Right cardiac atrium (tissue), 5 donors: ENCODE results near the gene SEMA3E. TPM values are rescaled to one million over a fixed set of nuclear protein-coding genes. Genes with fewer than 3 reads are reported as not detected.

Experiments used
- ATAC-seq, 2 donors: fragments of 200-7000 bp; cut with Tn5 transposase; one replicate each; pipeline versions ENCODE4 v1.8.0 to v1.9.1; 2020; ENCODE audit warnings: moderate library complexity in 2 of 2, mild to moderate bottlenecking in 1 of 2
- DNase-seq, 3 donors: peaks; one replicate each; pipeline ENCODE4 v3.0.0-alpha.2; 2020
- H3K27ac ChIP-seq: one replicate; pipeline ENCODE4 v1.5.1; 2013; ENCODE audit warnings: mild to moderate bottlenecking, low read length, control low read depth, moderate library complexity
- H3K27me3 ChIP-seq: one replicate; pipeline ENCODE4 v1.6.1; 2013; ENCODE audit not compliant: control insufficient read depth, insufficient read depth
- H3K4me1 ChIP-seq: one replicate; pipeline ENCODE4 v1.6.1; 2013; ENCODE audit warnings: low read length; ENCODE audit not compliant: control insufficient read depth, insufficient read depth
- H3K4me3 ChIP-seq: one replicate; pipeline ENCODE4 v1.5.1; 2013; ENCODE audit warnings: low read length, control low read depth
- H3K9me3 ChIP-seq: one replicate; pipeline ENCODE4 v1.6.1; 2013; ENCODE audit warnings: low read length; ENCODE audit not compliant: control insufficient read depth
- WGBS: extraction: QIAGEN DNeasy Blood & Tissue Kit; methylation state at CpG from one replicate; pipeline ENCODE4 v1.1.7; 2013; 5-methylcytosine and 5-hydroxymethylcytosine counted together
- intact Hi-C, 4 donors: fragments of 100-400 bp; cut with DNase I; formaldehyde crosslinking; loops; one replicate each; pipeline versions ENCODE4 v1.11.0 to v1.14.0; 2022 to 2023
- polyA plus RNA-seq: library from polyadenylated mRNA; stranded (reverse); fragments of 200-250 nt; gene quantifications from one replicate; pipeline ENCODE4 v1.2.3, GENCODE V29; 2013
- total RNA-seq, 4 donors: library from RNA; stranded (reverse); fragmentation: NEBNext Ultra II Directional; extraction: Animal tissue kit (Norgen Biotek cat#: 25700); gene quantifications; one replicate each; pipeline ENCODE4 v1.2.1, GENCODE V29; 2021
- donor health status: healthy with polysubstance abuse.
- donor health status: DM: no; HTN: yes; CAD: no.
- donor health status: DM: no; HTN: no; CAD: no.
- donor health status: DM: no; HTN: yes; CAD: no; lungs with severe emphysema.
- donor health status: DM: yes; HTN: yes; CAD: no.

Gene SEMA3E
- total and polyA plus RNA-seq, 5 donors = 0.02 to 1.4 (median 0.23) TPM

GRCh38 chr7:83486536-83486935 lies 162.4 kb downstream of the SEMA3E start:
- no peak overlapping the region for H3K4me3 ChIP-seq
- 71% methylated on average over 2 of the region's 2 CpGs for WGBS
- no peak overlapping the region for H3K27ac ChIP-seq
- no peaks in the 10 kb centered on the region for H3K4me1 ChIP-seq
- DNase-seq = no peak
- H3K9me3 ChIP-seq = no peaks in the 10 kb centered on the region
- no peaks in the 10 kb centered on the region for H3K27me3 ChIP-seq
- intact Hi-C loops = no loop called here
- ATAC-seq = no peak

DNA sequence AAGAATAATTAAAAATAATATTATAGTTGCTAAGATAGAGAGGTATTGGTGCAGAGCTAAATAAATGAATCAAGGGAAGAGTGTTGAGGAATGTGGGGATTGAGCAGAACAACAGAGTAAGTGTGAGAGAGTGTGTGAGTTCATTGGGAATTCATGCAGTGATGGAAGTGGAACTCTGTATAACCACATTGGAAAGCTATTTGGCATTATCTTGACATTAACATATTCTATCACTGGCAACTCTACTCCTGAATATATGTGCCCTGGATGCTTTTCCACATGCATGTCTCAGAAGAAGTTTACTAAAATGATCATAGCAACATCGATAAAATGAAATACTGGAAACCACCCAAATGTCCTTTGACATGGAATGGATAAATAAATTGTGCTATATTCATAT lies 164.1 kb downstream of the SEMA3E start:
- ATAC-seq = no peak
- 75% methylated on average over 1 of the region's 1 CpG for WGBS
- intact Hi-C loops = no loop called here
- Histone ChIP-seq H3K27ac (no peak overlapping the region), H3K4me1 (no peaks in the 10 kb centered on the region), H3K27me3 (no peaks in the 10 kb centered on the region), H3K9me3 (no peaks in the 10 kb centered on the region), H3K4me3 (no peak overlapping the region)
- no peak for DNase-seq

DNA sequence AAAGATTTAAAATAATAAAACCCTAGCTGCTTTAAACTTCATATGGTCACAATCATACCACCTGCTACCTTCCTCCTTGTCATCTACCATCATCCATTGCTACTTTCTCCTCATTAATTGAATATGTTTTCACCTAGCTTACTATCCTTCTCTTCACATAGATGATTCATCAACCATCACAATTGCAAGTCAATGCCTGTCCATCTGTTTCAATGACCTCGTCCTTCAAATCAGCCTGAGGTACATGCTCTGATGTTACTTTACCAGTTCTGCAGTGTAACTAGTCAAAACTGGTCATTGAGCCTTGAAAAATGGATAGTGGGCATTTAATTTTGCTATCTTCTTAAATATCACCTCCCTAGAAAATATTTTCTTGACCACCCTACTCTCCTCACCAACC lies 164.7 kb downstream of the SEMA3E start:
- ATAC-seq = no peak
- Histone ChIP-seq H3K4me1 (no peaks in the 10 kb centered on the region), H3K27me3 (no peaks in the 10 kb centered on the region), H3K27ac (no peak overlapping the region), H3K4me3 (no peak overlapping the region), H3K9me3 (no peaks in the 10 kb centered on the region)
- 75% methylated on average over 1 of the region's 1 CpG for WGBS
- intact Hi-C loops = no loop called here
- DNase-seq = no peak

DNA sequence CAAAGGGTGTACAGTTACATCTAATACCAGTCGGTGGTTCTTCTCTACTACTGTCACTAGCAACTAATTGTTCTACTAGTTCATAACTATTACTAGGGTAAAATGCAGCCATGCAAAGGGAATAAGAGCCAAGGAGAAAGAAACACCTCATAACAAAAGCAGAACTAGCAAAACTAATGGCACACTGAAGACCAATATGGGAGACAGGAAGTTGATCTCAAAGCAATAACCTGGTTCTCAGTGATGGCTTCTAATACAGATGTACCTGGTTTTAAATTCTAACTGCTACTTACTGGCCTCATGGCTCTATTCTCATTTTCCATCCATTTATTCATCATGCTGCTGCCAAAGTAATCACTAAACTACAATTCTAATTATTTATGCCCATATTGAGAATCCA lies 170.3 kb downstream of the SEMA3E start:
- intact Hi-C loops = no loop called here
- H3K27me3 ChIP-seq = no peaks in the 10 kb centered on the region
- no peaks in the 10 kb centered on the region for H3K9me3 ChIP-seq
- no peak overlapping the region for H3K27ac ChIP-seq
- H3K4me1 ChIP-seq = no peaks in the 10 kb centered on the region
- H3K4me3 ChIP-seq = no peak overlapping the region
- 71% methylated on average over 1 of the region's 1 CpG for WGBS
- DNase-seq (no peak), ATAC-seq (no peak)

DNA sequence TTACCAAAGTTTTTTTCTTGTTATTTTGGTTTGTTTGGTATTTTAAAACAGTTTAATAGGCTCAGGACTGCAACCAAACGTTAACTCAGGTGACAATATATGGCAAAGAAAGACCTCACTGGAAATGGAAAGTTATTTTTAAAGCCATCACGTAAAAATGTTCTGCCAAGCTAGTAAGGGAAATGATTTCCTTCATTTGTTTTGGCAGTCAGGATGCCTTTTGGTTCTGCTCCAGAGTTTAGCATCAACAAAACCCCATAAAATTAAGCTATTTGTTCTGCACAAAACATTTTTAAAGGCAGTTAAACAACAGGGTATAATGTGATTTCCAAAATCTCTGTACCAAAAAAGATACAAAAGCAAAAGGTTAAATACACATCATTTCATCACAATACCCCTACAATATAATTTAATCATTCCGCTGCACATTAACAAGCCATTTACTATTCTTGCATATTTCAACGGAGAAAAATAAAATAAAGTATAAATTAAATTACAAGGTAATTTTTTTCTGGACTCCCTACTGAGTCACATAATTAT lies 172.4 kb downstream of the SEMA3E start:
- WGBS = 49% methylated on average over 4 of the region's 4 CpGs
- ATAC-seq (no peak), DNase-seq (no peak)
- intact Hi-C loops = no loop called here
- Histone ChIP-seq H3K27ac (no peak overlapping the region), H3K9me3 (no peaks in the 10 kb centered on the region), H3K4me3 (no peak overlapping the region), H3K27me3 (no peaks in the 10 kb centered on the region), H3K4me1 (no peaks in the 10 kb centered on the region)

DNA sequence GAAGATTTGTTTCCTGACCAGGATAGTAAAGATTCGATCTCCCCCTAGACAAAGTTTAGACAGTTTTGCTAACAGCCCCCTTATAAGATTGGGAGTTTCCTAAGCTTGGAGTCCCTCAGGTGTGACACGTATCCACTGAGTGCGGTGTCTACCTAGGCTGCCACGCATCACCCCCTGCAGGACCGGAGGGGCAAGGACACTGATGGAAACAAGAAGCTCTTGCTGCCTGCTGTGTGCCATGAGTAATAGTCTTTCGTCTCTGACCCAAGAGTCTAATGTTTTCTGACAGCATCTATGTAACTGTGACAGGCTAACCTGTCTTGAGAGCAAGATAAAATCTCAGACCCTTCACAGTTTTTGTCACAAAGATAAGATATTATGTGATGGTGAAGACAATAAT lies 173.5 kb downstream of the SEMA3E start:
- Histone ChIP-seq H3K27me3 (no peaks in the 10 kb centered on the region), H3K27ac (no peak overlapping the region), H3K9me3 (no peaks in the 10 kb centered on the region), H3K4me1 (no peaks in the 10 kb centered on the region), H3K4me3 (no peak overlapping the region)
- intact Hi-C loops = no loop called here
- no peak for DNase-seq
- 59% methylated on average over 6 of the region's 6 CpGs for WGBS
- ATAC-seq = no peak

GRCh38 chr7:83472376-83472775 lies 176.6 kb downstream of the SEMA3E start:
- Histone ChIP-seq H3K4me1 (no peaks in the 10 kb centered on the region), H3K27me3 (no peaks in the 10 kb centered on the region), H3K4me3 (no peak overlapping the region), H3K27ac (no peak overlapping the region), H3K9me3 (no peaks in the 10 kb centered on the region)
- intact Hi-C loops = no loop called here
- DNase-seq = no peak
- ATAC-seq = no peak
- WGBS = 85% methylated on average over 2 of the region's 2 CpGs

DNA sequence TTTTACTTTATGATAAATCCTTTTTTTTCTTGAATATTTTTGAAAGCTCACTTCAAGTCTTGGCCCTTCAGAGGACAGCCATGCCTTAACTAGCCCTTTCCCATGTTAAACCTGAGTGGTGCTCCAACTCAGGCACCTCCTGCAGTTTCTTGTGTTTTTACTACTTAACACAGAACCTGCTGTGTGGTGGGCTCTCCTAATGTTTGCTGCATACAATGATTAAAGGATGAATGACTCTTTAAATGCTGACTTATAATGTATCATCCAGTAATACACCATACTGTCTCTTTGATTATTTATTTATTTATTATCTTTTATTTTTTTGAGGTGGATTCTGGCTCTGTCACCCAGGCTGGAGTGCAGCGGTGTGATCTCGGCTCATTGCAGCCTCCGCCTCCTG lies 179.4 kb downstream of the SEMA3E start:
- no peak overlapping the region for H3K27ac ChIP-seq
- intact Hi-C loops = no loop called here
- no peaks in the 10 kb centered on the region for H3K4me1 ChIP-seq
- no peaks in the 10 kb centered on the region for H3K27me3 ChIP-seq
- H3K9me3 ChIP-seq = no peaks in the 10 kb centered on the region
- no peak overlapping the region for H3K4me3 ChIP-seq
- DNase-seq (no peak), ATAC-seq (no peak)
- WGBS = 96% methylated on average over 3 of the region's 3 CpGs

- no peaks in the 10 kb centered on the region for H3K4me1 ChIP-seq
- H3K27ac ChIP-seq = no peak overlapping the region
- WGBS = 34% methylated on average over 2 of the region's 2 CpGs
- DNase-seq (no peak), ATAC-seq (no peak)
- H3K27me3 ChIP-seq = no peaks in the 10 kb centered on the region
- intact Hi-C loops = no loop called here
- no peak overlapping the region for H3K4me3 ChIP-seq
- H3K9me3 ChIP-seq = no peaks in the 10 kb centered on the region
These were observed 179.9 kb downstream of the SEMA3E start for GRCh38 chr7:83469076-83469475.

- Histone ChIP-seq H3K4me1 (no peaks in the 10 kb centered on the region), H3K9me3 (no peaks in the 10 kb centered on the region), H3K4me3 (no peak overlapping the region), H3K27ac (no peak overlapping the region), H3K27me3 (no peaks in the 10 kb centered on the region)
- intact Hi-C loops = no loop called here
- DNase-seq (peak; percentile 65 to 80 (median 78)), ATAC-seq (peak; percentile 81 to 91)
- WGBS = 8% methylated on average over 2 of the region's 2 CpGs
These were observed 180.6 kb downstream of the SEMA3E start for GRCh38 chr7:83468251-83468739.

GRCh38 chr7:83467493-83467892 lies 181.4 kb downstream of the SEMA3E start:
- DNase-seq (no peak), ATAC-seq (no peak)
- H3K27me3 ChIP-seq = no peaks in the 10 kb centered on the region
- intact Hi-C loops = no loop called here
- 94% methylated on average over 4 of the region's 4 CpGs for WGBS
- H3K9me3 ChIP-seq = no peaks in the 10 kb centered on the region
- H3K27ac ChIP-seq = no peak overlapping the region
- H3K4me3 ChIP-seq = no peak overlapping the region
- H3K4me1 ChIP-seq = no peaks in the 10 kb centered on the region

- intact Hi-C loops = no loop called here
- DNase-seq (no peak), ATAC-seq (no peak)
- Histone ChIP-seq H3K4me1 (no peaks in the 10 kb centered on the region), H3K9me3 (no peaks in the 10 kb centered on the region), H3K4me3 (no peak overlapping the region), H3K27me3 (no peaks in the 10 kb centered on the region), H3K27ac (no peak overlapping the region)
- 85% methylated on average over 2 of the region's 2 CpGs for WGBS
These were observed 182.0 kb downstream of the SEMA3E start for GRCh38 chr7:83466956-83467355.
